K562 (cell line): ENCODE data around the gene ARHGAP8. TPM values are rescaled to one million over a fixed set of nuclear protein-coding genes. Genes with fewer than 3 reads are reported as not detected.

Source experiments
- ATAC-seq: fragments of 200-7000 bp; cut with Tn5 transposase; 3 replicates; pipeline ENCODE4 v1.9.1; 2020; ENCODE audit warnings: moderate library complexity
- BruUV-seq: library from RNA; stranded (reverse); fragments of 400-500 nt; replicated peaks from 2 replicates; lab custom pipeline; 2021; lab: Mats Ljungman, UMichigan
- CTCF ChIA-PET: fragments of 300-600 bp; formaldehyde crosslinking; extraction: SDS; loops from one replicate; lab custom pipeline; 2021; ENCODE audit warnings: low intra/inter-chr PET ratio; lab: Yijun Ruan, JAX
- POLR2A ChIA-PET: fragments of 300-600, 350-650 bp; sonication (Branson Sonifier 250); formaldehyde crosslinking; extraction: SDS; loops from one replicate; lab custom pipeline; 2021; ENCODE audit warnings: antibody characterized with exemption, inconsistent platforms; lab: Yijun Ruan, JAX
- DNase-seq, 4 experiments: peaks; one replicate each; pipeline versions ENCODE4 v3.0.0 to v3.0.0-alpha.2; 2011 to 2018; ENCODE audit warnings: low spot score in 3 of 4, mixed read lengths in 3 of 4; ENCODE audit errors: extremely low read depth in 1 of 4
- FAIRE-seq: peaks from 2 replicates; lab custom pipeline; 2011; peaks lifted over from hg19 to GRCh38; lab: Jason Lieb, UNC
- H2AFZ ChIP-seq: 2 replicates; pipeline ENCODE4 v1.6.0; 2011; ENCODE audit warnings: low read depth, low read length, control low read depth, inconsistent platforms
- H3K27ac ChIP-seq: fragments of 200-600 bp; 3 replicates; pipeline ENCODE4 v1.8.0; 2011; ENCODE audit warnings: low read depth, mild to moderate bottlenecking, control low read depth, inconsistent platforms, low read length, moderate library complexity, mixed read lengths; ENCODE audit errors: extremely low read depth
- H3K27me3 ChIP-seq, 2 experiments: fragments of 300-600 bp in 1 of 2; 2 replicates in 1 of 2; 3 replicates in 1 of 2; pipeline versions ENCODE4 v1.6.0 to v1.8.0; 2011; ENCODE audit warnings: inconsistent platforms in 2 of 2, low read length in 2 of 2, mild to moderate bottlenecking in 1 of 2, mixed read lengths in 1 of 2, moderate library complexity in 1 of 2; ENCODE audit not compliant: control insufficient read depth in 2 of 2, insufficient read depth in 2 of 2
- H3K36me3 ChIP-seq: fragments of 300-600 bp; 3 replicates; pipeline ENCODE4 v1.8.0; 2011; ENCODE audit warnings: mild to moderate bottlenecking, low read length, inconsistent platforms; ENCODE audit not compliant: control insufficient read depth, insufficient read depth
- H3K4me1 ChIP-seq, 2 experiments: fragments of 200-600 bp in 1 of 2; replicated peaks in 1 of 2; 2 replicates in 1 of 2; 3 replicates in 1 of 2; pipeline versions ENCODE4 v1.5.1 to v1.8.0; 2011; ENCODE audit warnings: inconsistent platforms in 2 of 2, low read length in 2 of 2, mild to moderate bottlenecking in 1 of 2, mixed read lengths in 1 of 2, moderate library complexity in 1 of 2; ENCODE audit not compliant: control insufficient read depth in 2 of 2, insufficient read depth in 2 of 2
- H3K4me2 ChIP-seq: 2 replicates; pipeline ENCODE4 v1.6.1; 2011; ENCODE audit warnings: low read length, control low read depth, inconsistent platforms, mixed read lengths; ENCODE audit not compliant: insufficient read depth
- H3K4me3 ChIP-seq: fragments of 200-600 bp; sonication (generic), shearing (Covaris generic); 2 replicates; pipeline ENCODE4 v1.5.1; 2016; ENCODE audit warnings: control low read depth, inconsistent platforms
- H3K79me2 ChIP-seq: fragments of 200-600 bp; 3 replicates; pipeline ENCODE4 v1.8.0; 2011; ENCODE audit warnings: low read length, inconsistent platforms; ENCODE audit not compliant: control insufficient read depth, insufficient read depth
- H3K9ac ChIP-seq, 2 experiments: 2 replicates each; pipeline versions ENCODE4 v1.6.0 to v1.6.1; 2011; ENCODE audit warnings: low read depth in 2 of 2, low read length in 2 of 2, control low read depth in 1 of 2, inconsistent platforms in 1 of 2, mild to moderate bottlenecking in 1 of 2, mixed read lengths in 1 of 2; ENCODE audit not compliant: insufficient read depth in 1 of 2
- H3K9me1 ChIP-seq: one replicate; pipeline ENCODE4 v1.6.0; 2011; ENCODE audit warnings: inconsistent platforms, mild to moderate bottlenecking, low read length, moderate library complexity; ENCODE audit not compliant: control insufficient read depth, insufficient read depth
- H3K9me3 ChIP-seq: replicated peaks from 2 replicates; pipeline ENCODE4 v1.5.1; 2011; ENCODE audit warnings: low read depth, low read length, inconsistent platforms; ENCODE audit not compliant: control insufficient read depth, insufficient read depth
- H4K20me1 ChIP-seq: replicated peaks from 2 replicates; pipeline ENCODE4 v1.6.1; 2011; ENCODE audit warnings: low read length, inconsistent platforms, mixed read lengths; ENCODE audit not compliant: control insufficient read depth, insufficient read depth
- NBN ChIP-seq: fragments of 450-650 bp; IDR thresholded peaks from 2 replicates; pipeline ENCODE4 v1.6.1; 2016; ENCODE audit warnings: low read depth, mild to moderate bottlenecking
- PRPF4 ChIP-seq: fragments of 200-400 bp; formaldehyde crosslinking; IDR thresholded peaks from one replicate; pipeline ENCODE4 v1.6.1; 2017; ENCODE audit warnings: low read length, low read depth, mild to moderate bottlenecking; ENCODE audit not compliant: insufficient read depth, poor library complexity, severe bottlenecking
- YBX1 ChIP-seq: fragments of 450-650 bp; IDR thresholded peaks from 2 replicates; pipeline ENCODE4 v1.7.1; 2016; ENCODE audit warnings: mild to moderate bottlenecking
- WGBS: fragments of 100-300 bp; shearing (Covaris generic); methylation state at CpG from one replicate; pipeline ENCODE4 v1.1.6; 2016; ENCODE audit warnings: low coverage, mixed read lengths; ENCODE audit not compliant: insufficient coverage; ENCODE audit errors: missing lambda C conversion rate; 5-methylcytosine and 5-hydroxymethylcytosine counted together
- in situ Hi-C: fragments of 300-500 bp; cut with MboI; formaldehyde crosslinking; loops from 4 replicates; pipeline ENCODE4 v1.15.0; 2018; ENCODE audit warnings: inconsistent platforms, mixed read lengths
- intact Hi-C: fragments of 100-400 bp; cut with micrococcal nuclease; formaldehyde crosslinking; loops from 2 replicates; pipeline ENCODE4 v1.14.2; 2022
- polyA plus RNA-seq, 8 experiments: library from polyadenylated mRNA; depleted of rRNA in 4 of 8; stranded (reverse) in 5 of 8; unstranded in 3 of 8; fragments of >200 nt; fragmentation: Nextera tagmentation in 2 of 8; fragmentation: Illumina TruSeq in 1 of 8; extraction: Ambion mirVana in 2 of 8; extraction: Trizol in 1 of 8; gene quantifications; 2 replicates each; pipeline versions ENCODE4 v1.2.1 to v1.2.3, GENCODE V29; 2011 to 2014; ENCODE audit warnings: inconsistent platforms in 1 of 8, missing spikeins in 1 of 8
- total RNA-seq, 7 experiments: library from RNA; depleted of rRNA in 6 of 7; stranded (reverse); fragments of >200 nt in 6 of 7; fragmentation: Illumina TruSeq in 2 of 7; extraction: Trizol in 2 of 7; gene quantifications; 2 replicates each; pipeline versions ENCODE4 v1.2.1 to v1.2.3, GENCODE V29; 2011 to 2021; ENCODE audit warnings: low replicate concordance in 1 of 7
- TF ChIP-seq, protein P1 (sequence below), 3 experiments: fragments of 200-800 bp in 1 of 3; sonication (Bioruptor generic) in 1 of 3; sonication (generic) in 1 of 3; formaldehyde crosslinking in 1 of 3; IDR thresholded peaks; 2 replicates each; pipeline versions ENCODE4 v1.6.1 to v1.8.0; 2016 to 2022; ENCODE audit warnings: mild to moderate bottlenecking in 2 of 3, missing compliant biosample characterization in 2 of 3, missing genetic modification characterization in 2 of 3, missing genetic modification reagents in 1 of 3

ARHGAP8 gene
- total and polyA plus RNA-seq, 9 of the 15 experiments (the other 6 are each of a cell fraction or from before 2014, with no cell fraction given), result 0.15 to 2.2 (median 0.62) TPM

- no peak for DNase-seq
- FAIRE-seq, result no peak
- Histone ChIP-seq H4K20me1 (0 out of 2 replicates have a peak, but pooled peaks cover 4% of the 10 kb centered on the region), H3K79me2 (no peaks in the 10 kb centered on the region), H3K4me3 (no peak overlapping the region), H3K4me1 (no peaks in the 10 kb centered on the region; a peak in 1 of 5 replicates), H3K27ac (no peak overlapping the region), H2AFZ (no peak overlapping the region), H3K36me3 (no peaks in the 10 kb centered on the region), H3K9ac (no peak overlapping the region), H3K9me3 (no peaks in the 10 kb centered on the region), H3K9me1 (no peaks in the 10 kb centered on the region), H3K27me3 (peaks cover 2 to 30% of the 10 kb centered on the region in 2 experiments; a peak in 3 of 5 replicates), H3K4me2 (no peak overlapping the region)
- in situ Hi-C loops, result no loop called here
- ChIA-PET POLR2A (interaction anchor here (0.6 kb wide), 1 partner anchor 615 kb away, joined by 3 read pairs; no protein-coding TSS in a partner anchor), CTCF (no interaction called here)
- 5% methylated on average over 5 of the region's 5 CpGs for WGBS
- ATAC-seq, result no peak
- TF ChIP-seq NBN (no peak), PRPF4 (no peak), YBX1 (no peak)
- TF ChIP-seq, protein P1, sequence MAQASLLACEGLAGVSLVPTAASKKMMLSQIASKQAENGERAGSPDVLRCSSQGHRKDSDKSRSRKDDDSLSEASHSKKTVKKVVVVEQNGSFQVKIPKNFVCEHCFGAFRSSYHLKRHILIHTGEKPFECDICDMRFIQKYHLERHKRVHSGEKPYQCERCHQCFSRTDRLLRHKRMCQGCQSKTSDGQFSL (CRISPR knock-in tag; IDR thresholded peaks at IDR 0.05), result no peak
- TF ChIP-seq, protein P1 (tag; IDR thresholded peaks at IDR 0.05), result no peak
- no TSS peak for BruUV-seq
- intact Hi-C loops, result no loop called here
Measured at GRCh38 chr22:44760476-44760875, 8.1 kb downstream of the ARHGAP8 start.
